Body of pancreas (tissue), 4 donors: ENCODE data around the gene TMEM255B.

Experiments
- POLR2A ChIP-seq, 3 donors: fragments of 450-650 bp; IDR thresholded peaks; one replicate each; pipeline ENCODE4 v1.6.1; 2016; ENCODE audit warnings: antibody characterized with exemption in 3 of 3, mild to moderate bottlenecking in 2 of 3
- TF ChIP-seq, protein P1 (sequence below), 7 experiments: fragments of 450-650 bp in 4 of 7; fragments of 200-600 bp in 3 of 7; sonication (generic) in 3 of 7; IDR thresholded peaks; one replicate each; pipeline ENCODE4 v1.5.1; 2016 to 2019; ENCODE audit warnings: antibody characterized with exemption in 7 of 7

DNA sequence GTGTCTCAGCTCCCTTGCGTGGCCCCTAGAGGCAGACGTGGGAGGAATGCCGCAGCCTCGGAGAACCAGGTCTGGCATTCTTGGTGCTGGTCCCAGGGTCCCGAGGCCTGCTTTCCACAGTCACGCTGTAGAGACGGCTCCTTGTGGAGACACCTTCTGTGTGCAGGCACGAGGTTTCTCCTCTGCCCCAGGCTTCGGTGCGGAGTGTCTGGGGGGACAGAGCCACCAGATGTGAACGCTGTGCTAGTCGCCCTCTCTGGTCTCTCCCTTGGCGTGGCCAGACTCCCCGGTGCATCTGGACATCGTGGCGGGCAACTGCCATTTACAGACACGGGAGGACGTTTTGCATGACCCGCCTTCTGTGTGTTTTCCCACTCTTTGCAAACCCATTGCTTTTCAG, 7.5 kb upstream of the TMEM255B start:
- TF ChIP-seq, protein P1, sequence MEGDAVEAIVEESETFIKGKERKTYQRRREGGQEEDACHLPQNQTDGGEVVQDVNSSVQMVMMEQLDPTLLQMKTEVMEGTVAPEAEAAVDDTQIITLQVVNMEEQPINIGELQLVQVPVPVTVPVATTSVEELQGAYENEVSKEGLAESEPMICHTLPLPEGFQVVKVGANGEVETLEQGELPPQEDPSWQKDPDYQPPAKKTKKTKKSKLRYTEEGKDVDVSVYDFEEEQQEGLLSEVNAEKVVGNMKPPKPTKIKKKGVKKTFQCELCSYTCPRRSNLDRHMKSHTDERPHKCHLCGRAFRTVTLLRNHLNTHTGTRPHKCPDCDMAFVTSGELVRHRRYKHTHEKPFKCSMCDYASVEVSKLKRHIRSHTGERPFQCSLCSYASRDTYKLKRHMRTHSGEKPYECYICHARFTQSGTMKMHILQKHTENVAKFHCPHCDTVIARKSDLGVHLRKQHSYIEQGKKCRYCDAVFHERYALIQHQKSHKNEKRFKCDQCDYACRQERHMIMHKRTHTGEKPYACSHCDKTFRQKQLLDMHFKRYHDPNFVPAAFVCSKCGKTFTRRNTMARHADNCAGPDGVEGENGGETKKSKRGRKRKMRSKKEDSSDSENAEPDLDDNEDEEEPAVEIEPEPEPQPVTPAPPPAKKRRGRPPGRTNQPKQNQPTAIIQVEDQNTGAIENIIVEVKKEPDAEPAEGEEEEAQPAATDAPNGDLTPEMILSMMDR (IDR thresholded peaks at IDR 0.05) = no peak
- no peak for TF ChIP-seq POLR2A (IDR thresholded peaks at IDR 0.05)
